ENCODE data around the gene CCN6.

CCN6 gene

DNA sequence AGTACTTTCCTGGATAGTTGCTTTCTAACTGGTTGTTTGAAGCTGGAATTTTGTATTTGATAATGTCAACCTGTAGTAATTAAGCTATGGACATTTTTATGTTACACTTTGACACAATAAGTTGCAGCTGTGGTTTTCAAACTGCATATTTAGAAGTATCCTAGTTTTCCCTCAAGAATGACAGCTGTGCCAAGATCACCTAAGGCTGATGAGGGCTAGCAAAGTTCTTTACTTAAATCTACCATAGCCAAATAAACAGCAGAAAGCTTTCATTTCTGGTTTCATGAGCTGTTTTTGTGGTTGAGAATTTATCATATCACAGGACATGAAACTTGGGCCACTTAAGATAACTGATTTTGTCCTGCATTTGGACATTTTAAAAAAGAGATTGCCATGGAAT, 64.1 kb downstream of the CCN6 start:
- no peak for DNase-seq (ENCODE audit: low read depth, low spot score)
- TF ChIP-seq, protein P1, sequence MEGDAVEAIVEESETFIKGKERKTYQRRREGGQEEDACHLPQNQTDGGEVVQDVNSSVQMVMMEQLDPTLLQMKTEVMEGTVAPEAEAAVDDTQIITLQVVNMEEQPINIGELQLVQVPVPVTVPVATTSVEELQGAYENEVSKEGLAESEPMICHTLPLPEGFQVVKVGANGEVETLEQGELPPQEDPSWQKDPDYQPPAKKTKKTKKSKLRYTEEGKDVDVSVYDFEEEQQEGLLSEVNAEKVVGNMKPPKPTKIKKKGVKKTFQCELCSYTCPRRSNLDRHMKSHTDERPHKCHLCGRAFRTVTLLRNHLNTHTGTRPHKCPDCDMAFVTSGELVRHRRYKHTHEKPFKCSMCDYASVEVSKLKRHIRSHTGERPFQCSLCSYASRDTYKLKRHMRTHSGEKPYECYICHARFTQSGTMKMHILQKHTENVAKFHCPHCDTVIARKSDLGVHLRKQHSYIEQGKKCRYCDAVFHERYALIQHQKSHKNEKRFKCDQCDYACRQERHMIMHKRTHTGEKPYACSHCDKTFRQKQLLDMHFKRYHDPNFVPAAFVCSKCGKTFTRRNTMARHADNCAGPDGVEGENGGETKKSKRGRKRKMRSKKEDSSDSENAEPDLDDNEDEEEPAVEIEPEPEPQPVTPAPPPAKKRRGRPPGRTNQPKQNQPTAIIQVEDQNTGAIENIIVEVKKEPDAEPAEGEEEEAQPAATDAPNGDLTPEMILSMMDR (IDR thresholded peaks at IDR 0.05; ENCODE audit: insufficient read depth, low read length, missing control alignments), result no peak
- no peak overlapping the region for H3K4me3 ChIP-seq (ENCODE audit: low read depth, low read length)
- ChIA-PET CTCF (no interaction called here), POLR2A (no interaction called here)
